K562 (cell line): Measurements from ENCODE around the gene CSNK1D. TPM values are rescaled to one million over a fixed set of nuclear protein-coding genes. Genes with fewer than 3 reads are reported as not detected.

ENCODE experiments used
- BACH1 ChIP-seq: fragments of 200-800 bp; sonication (Bioruptor generic); IDR thresholded peaks from 2 replicates; pipeline ENCODE4 v1.6.1; 2016; ENCODE audit warnings: missing genetic modification characterization, missing compliant biosample characterization
- BCOR ChIP-seq: fragments of 450-650 bp; IDR thresholded peaks from 2 replicates; pipeline ENCODE4 v1.6.1; 2016
- BDP1 ChIP-seq: IDR thresholded peaks from 3 replicates; pipeline ENCODE4 v1.6.1; 2011; ENCODE audit not compliant: insufficient read length, insufficient read depth
- COPS2 ChIP-seq: fragments of 450-650 bp; conservative IDR thresholded peaks from 2 replicates; pipeline ENCODE4 v1.6.1; 2016; ENCODE audit warnings: mild to moderate bottlenecking, moderate library complexity
- CREBBP ChIP-seq: IDR thresholded peaks from one replicate; pipeline ENCODE4 v1.6.1; 2012; ENCODE audit warnings: low read depth, mild to moderate bottlenecking, control low read depth, inconsistent platforms, low read length
- FOXA3 ChIP-seq, 2 experiments: fragments of 450-650 bp in 1 of 2; sonication (generic) in 1 of 2; formaldehyde crosslinking; IDR thresholded peaks in 1 of 2; conservative IDR thresholded peaks in 1 of 2; 2 replicates each; pipeline versions ENCODE4 v1.4.0 to v1.8.0; 2020 to 2022; ENCODE audit warnings: mild to moderate bottlenecking in 2 of 2, missing genetic modification reagents in 1 of 2
- GTF2F1 ChIP-seq: IDR thresholded peaks from 2 replicates; pipeline ENCODE4 v1.6.1; 2011; ENCODE audit warnings: low read depth, low read length, improper control_type of control experiment
- HOMEZ ChIP-seq: fragments of 250-450 bp; sonication (Bioruptor Pico); IDR thresholded peaks from 2 replicates; pipeline ENCODE4 v1.4.0; 2020; ENCODE audit warnings: mild to moderate bottlenecking, moderate library complexity
- KHSRP ChIP-seq: fragments of 450-650 bp; IDR thresholded peaks from 2 replicates; pipeline ENCODE4 v1.6.1; 2017
- MAZ ChIP-seq, 2 experiments: fragments of 450-650 bp in 1 of 2; sonication (generic) in 1 of 2; formaldehyde crosslinking; IDR thresholded peaks in 1 of 2; conservative IDR thresholded peaks in 1 of 2; 2 replicates each; pipeline versions ENCODE4 v1.4.0 to v1.5.0; 2020; ENCODE audit warnings: mild to moderate bottlenecking in 1 of 2, missing genetic modification reagents in 1 of 2
- MNT ChIP-seq, 2 experiments: fragments of 450-650 bp; conservative IDR thresholded peaks; 2 replicates each; pipeline ENCODE4 v1.6.1; 2017; ENCODE audit warnings: mild to moderate bottlenecking in 2 of 2, moderate library complexity in 2 of 2
- MYC ChIP-seq, 2 experiments: fragments of 250-450 bp in 1 of 2; sonication (Bioruptor Pico) in 1 of 2; IDR thresholded peaks; 2 replicates each; pipeline versions ENCODE4 v1.5.1 to v1.6.1; 2012 to 2021; ENCODE audit warnings: low read depth in 2 of 2, borderline replicate concordance in 1 of 2, improper control_type of control experiment in 1 of 2, low read length in 1 of 2, mild to moderate bottlenecking in 1 of 2, moderate library complexity in 1 of 2
- NR2C1 ChIP-seq, 2 experiments: fragments of 450-650 bp; IDR thresholded peaks; 2 replicates each; pipeline ENCODE4 v1.6.1; 2017; ENCODE audit warnings: mild to moderate bottlenecking in 2 of 2, antibody characterized with exemption in 1 of 2, inconsistent platforms in 1 of 2, missing compliant biosample characterization in 1 of 2, missing genetic modification characterization in 1 of 2
- PCBP2 ChIP-seq: fragments of 200-400 bp; formaldehyde crosslinking; IDR thresholded peaks from 2 replicates; pipeline ENCODE4 v1.6.1; 2018; ENCODE audit warnings: low read length, low read depth, mild to moderate bottlenecking, moderate library complexity; ENCODE audit not compliant: poor library complexity, severe bottlenecking
- RBBP5 ChIP-seq: fragments of 200-600 bp; sonication (generic); IDR thresholded peaks from 2 replicates; pipeline ENCODE4 v1.6.1; 2012; ENCODE audit warnings: borderline replicate concordance, mild to moderate bottlenecking, low read length, control low read depth, inconsistent platforms; ENCODE audit not compliant: insufficient read depth, poor library complexity, severe bottlenecking
- RUNX1 ChIP-seq: sonication (generic); IDR thresholded peaks from 2 replicates; pipeline ENCODE4 v1.6.1; 2016; ENCODE audit warnings: antibody characterized with exemption, low read depth
- SLC30A9 ChIP-seq: fragments of 250-450 bp; sonication (Bioruptor Pico); IDR thresholded peaks from 2 replicates; pipeline ENCODE4 v1.8.0; 2022; ENCODE audit warnings: mild to moderate bottlenecking, moderate library complexity
- SRSF1 ChIP-seq: fragments of 200-400 bp; formaldehyde crosslinking; IDR thresholded peaks from 2 replicates; pipeline ENCODE4 v1.6.1; 2017; ENCODE audit warnings: mild to moderate bottlenecking, low read depth, low read length, moderate library complexity
- SRSF7 ChIP-seq: fragments of 200-400 bp; formaldehyde crosslinking; optimal IDR thresholded peaks from 2 replicates; pipeline ENCODE3; 2017; ENCODE audit warnings: mild to moderate bottlenecking, low read depth, low read length
- ZKSCAN1 ChIP-seq: fragments of 150-350 bp; IDR thresholded peaks from 2 replicates; pipeline ENCODE4 v1.6.1; 2016; ENCODE audit warnings: low read depth, low read length
- ZNF277 ChIP-seq: fragments of 250-450 bp; sonication (Bioruptor Pico); IDR thresholded peaks from 2 replicates; pipeline ENCODE4 v1.8.0; 2022; ENCODE audit warnings: inconsistent platforms, mild to moderate bottlenecking, moderate library complexity, borderline replicate concordance
- ZNF561 ChIP-seq: fragments of 450-650 bp; formaldehyde crosslinking; conservative IDR thresholded peaks from 2 replicates; pipeline ENCODE4 v1.4.0; 2020; ENCODE audit warnings: mild to moderate bottlenecking, moderate library complexity
- ZNF699 ChIP-seq: fragments of 250-450 bp; sonication (Bioruptor Pico); IDR thresholded peaks from 2 replicates; pipeline ENCODE4 v1.8.0; 2021; ENCODE audit warnings: mild to moderate bottlenecking, moderate library complexity; ENCODE audit not compliant: insufficient replicate concordance
- polyA plus RNA-seq, 8 experiments: library from polyadenylated mRNA; depleted of rRNA in 4 of 8; stranded (reverse) in 5 of 8; unstranded in 3 of 8; fragments of >200 nt; fragmentation: Nextera tagmentation in 2 of 8; fragmentation: Illumina TruSeq in 1 of 8; extraction: Ambion mirVana in 2 of 8; extraction: Trizol in 1 of 8; gene quantifications; 2 replicates each; pipeline versions ENCODE4 v1.2.1 to v1.2.3, GENCODE V29; 2011 to 2014; ENCODE audit warnings: inconsistent platforms in 1 of 8, missing spikeins in 1 of 8
- total RNA-seq, 7 experiments: library from RNA; depleted of rRNA in 6 of 7; stranded (reverse); fragments of >200 nt in 6 of 7; fragmentation: Illumina TruSeq in 2 of 7; extraction: Trizol in 2 of 7; gene quantifications; 2 replicates each; pipeline versions ENCODE4 v1.2.1 to v1.2.3, GENCODE V29; 2011 to 2021; ENCODE audit warnings: low replicate concordance in 1 of 7

The CSNK1D gene
- total and polyA plus RNA-seq, 9 of the 15 experiments (the other 6 are each of a cell fraction or from before 2014, with no cell fraction given): 6.5 to 133 (median 41.3) TPM

- no peak for TF ChIP-seq HOMEZ (CRISPR knock-in tag)
- TF ChIP-seq ZKSCAN1: peak; percentile 68
- no peak for TF ChIP-seq FOXA3 (CRISPR knock-in tag; conservative IDR thresholded peaks at IDR 0.05 in 1 of 2, IDR thresholded peaks at IDR 0.05 in 1 of 2)
- TF ChIP-seq COPS2: no peak
- TF ChIP-seq RBBP5: no peak
- no peak for TF ChIP-seq KHSRP
- TF ChIP-seq SLC30A9 (CRISPR knock-in tag): no peak
- TF ChIP-seq RUNX1: no peak
- TF ChIP-seq PCBP2: no peak
- TF ChIP-seq ZNF561 (CRISPR knock-in tag): no peak
- no peak for TF ChIP-seq GTF2F1
- peak in 1 of 2 experiments; percentile 70; a peak in 2 of 4 replicates for TF ChIP-seq MNT (conservative IDR thresholded peaks at IDR 0.05)
- TF ChIP-seq ZNF699: no peak
- peak; percentile 67 to 86 for TF ChIP-seq MAZ (CRISPR knock-in tag; conservative IDR thresholded peaks at IDR 0.05 in 1 of 2, IDR thresholded peaks at IDR 0.05 in 1 of 2)
- TF ChIP-seq BDP1: no peak
- no peak for TF ChIP-seq ZNF277 (CRISPR knock-in tag)
- TF ChIP-seq SRSF1: no peak
- TF ChIP-seq MYC (IDR thresholded peaks at IDR 0.05; ENCODE audit: low read depth, low read length): peak; percentile 73
- TF ChIP-seq MYC (CRISPR knock-in tag; IDR thresholded peaks at IDR 0.05; ENCODE audit: borderline replicate concordance, low read depth): no peak
- TF ChIP-seq BACH1 (tag): no peak
- TF ChIP-seq BCOR: no peak
- no peak for TF ChIP-seq SRSF7
- no peak for TF ChIP-seq NR2C1 (IDR thresholded peaks at IDR 0.05)
- peak; percentile 42; the same call in 1 of the 2 replicates for TF ChIP-seq NR2C1 (tag; IDR thresholded peaks at IDR 0.05)
- TF ChIP-seq CREBBP: no peak
Observed at GRCh38 chr17:82205720-82206508, 67.6 kb downstream of the CSNK1D start (continued).
